Activated naive CD4-positive, alpha-beta T cell treated with anti-CD3 and anti-CD28 coated beads, Interleukin-2, amount 50 U/mL, for 16 hours (primary cell): ENCODE measurements around the gene CLRN3.

Experiments
- DNase-seq: peaks from one replicate; pipeline ENCODE4 v3.0.0-alpha.2; 2020

The CLRN3 gene

GRCh38 chr10:127899766-127900387, 7.1 kb upstream of the CLRN3 start:
- DNase-seq = no peak

- no peak for DNase-seq
These were observed 4.4 kb upstream of the CLRN3 start for GRCh38 chr10:127897177-127897576.

GRCh38 chr10:127896590-127896989, 3.8 kb upstream of the CLRN3 start:
- no peak for DNase-seq

GRCh38 chr10:127894146-127894545, 1.4 kb upstream of the CLRN3 start:
- no peak for DNase-seq

- DNase-seq = no peak
These were observed 1.9 kb downstream of the CLRN3 start for GRCh38 chr10:127890832-127891334.

- no peak for DNase-seq
These were observed 2.5 kb downstream of the CLRN3 start for GRCh38 chr10:127890216-127890615.

GRCh38 chr10:127889605-127890195, 3.0 kb downstream of the CLRN3 start:
- DNase-seq = no peak

- DNase-seq = no peak
These were observed 4.0 kb downstream of the CLRN3 start for GRCh38 chr10:127888521-127889312.

- DNase-seq = no peak
These were observed 5.0 kb downstream of the CLRN3 start for GRCh38 chr10:127887541-127888415.

- no peak for DNase-seq
These were observed 6.2 kb downstream of the CLRN3 start for GRCh38 chr10:127886371-127887051.

GRCh38 chr10:127884501-127884900, 8.2 kb downstream of the CLRN3 start:
- DNase-seq = no peak

GRCh38 chr10:127883516-127883915, 9.2 kb downstream of the CLRN3 start:
- no peak for DNase-seq

GRCh38 chr10:127882801-127883459, 9.8 kb downstream of the CLRN3 start:
- DNase-seq = no peak

- no peak for DNase-seq
These were observed 10.3 kb downstream of the CLRN3 start for GRCh38 chr10:127882391-127882790.

- no peak for DNase-seq
These were observed 11.5 kb downstream of the CLRN3 start for GRCh38 chr10:127881262-127881661.

- DNase-seq = no peak
These were observed 12.2 kb downstream of the CLRN3 start for GRCh38 chr10:127880557-127880956.

- no peak for DNase-seq
These were observed 14.2 kb downstream of the CLRN3 start for GRCh38 chr10:127878475-127879055.

- DNase-seq = no peak
These were observed 15.0 kb downstream of the CLRN3 start for GRCh38 chr10:127877699-127878098.

GRCh38 chr10:127877116-127877515, 15.6 kb downstream of the CLRN3 start:
- no peak for DNase-seq

GRCh38 chr10:127875916-127876315, 16.8 kb downstream of the CLRN3 start:
- no peak for DNase-seq

- no peak for DNase-seq
These were observed 17.3 kb downstream of the CLRN3 start for GRCh38 chr10:127875449-127875765.
